ENCODE results near the gene POLE2. TPM values are rescaled to one million over a fixed set of nuclear protein-coding genes. Genes with fewer than 3 reads are reported as not detected.
"Not testable (repeated sequence)": the region's sequence is repeated elsewhere in the genome, so short reads cannot be mapped to it uniquely, and the experiment has no call there.

POLE2 gene
- total RNA-seq, 2 experiments from 2014 or later = 39.9 to 40.2 TPM

GRCh38 chr14:49692811-49693734, 5.1 kb upstream of the POLE2 start, which contains the start of gene KLHDC1:
KLHDC1 (plus strand) TSS chr14:49693120; CDS start chr14:49693195, 75 bp downstream.
- CTCF ChIA-PET = interaction anchor here (0.8 to 2.1 kb wide), 4 partner anchors 59 to 159 kb away, joined by 3 to 8 read pairs (median 4); partner anchors contain the start of genes KLHDC2, MGAT2, NEMF and RPL36AL
- peak; percentile 83 for DNase-seq
- no peaks in the 10 kb centered on the region for H3K36me3 Mint-ChIP-seq
- no peaks in the 10 kb centered on the region for H3K9me3 Mint-ChIP-seq (ENCODE audit: low read depth)
- peak; percentile 77 for ATAC-seq
- peak within 1 kb of the TSS; percentile 74 for H3K4me3 Mint-ChIP-seq
- H3K4me1 Mint-ChIP-seq = peaks cover 22% of the 10 kb centered on the region
- no peaks in the 10 kb centered on the region for H3K27me3 Mint-ChIP-seq
- peak within 1 kb of the TSS; percentile 78 for H3K27ac Mint-ChIP-seq

GRCh38 chr14:49692193-49692757, 4.3 kb upstream of the POLE2 start:
- no peaks in the 10 kb centered on the region for H3K27me3 Mint-ChIP-seq
- peaks cover 24% of the 10 kb centered on the region for H3K4me1 Mint-ChIP-seq
- H3K4me3 Mint-ChIP-seq = peak overlapping the region; percentile 74
- DNase-seq (no peak), ATAC-seq (no peak)
- CTCF ChIA-PET = interaction anchor here (0.8 to 2.1 kb wide), 5 partner anchors 58 to 160 kb away, joined by 3 to 8 read pairs (median 3); partner anchors contain the start of genes KLHDC2, MGAT2, NEMF and RPL36AL
- H3K9me3 Mint-ChIP-seq (ENCODE audit: low read depth) = no peaks in the 10 kb centered on the region
- H3K27ac Mint-ChIP-seq = peak overlapping the region; percentile 76
- H3K36me3 Mint-ChIP-seq = peaks cover 2% of the 10 kb centered on the region

- DNase-seq (no peak), ATAC-seq (no peak)
- H3K4me1 Mint-ChIP-seq = peaks cover 36% of the 10 kb centered on the region
- peaks cover 9% of the 10 kb centered on the region for H3K36me3 Mint-ChIP-seq
- H3K4me3 Mint-ChIP-seq = no peak overlapping the region
- no peaks in the 10 kb centered on the region for H3K9me3 Mint-ChIP-seq (ENCODE audit: low read depth)
- CTCF ChIA-PET = no interaction called here
- H3K27me3 Mint-ChIP-seq = no peaks in the 10 kb centered on the region
- no peak overlapping the region for H3K27ac Mint-ChIP-seq
These were observed 3.0 kb upstream of the POLE2 start for GRCh38 chr14:49691031-49691430.

- CTCF ChIA-PET = interaction anchor here (0.6 to 4.4 kb wide), 4 partner anchors 10 to 79 kb away, joined by 3 to 35 read pairs (median 6); partner anchors contain the start of genes DNAAF2 and KLHDC2
- no peak for ATAC-seq
- Mint-ChIP-seq H3K4me3 (peak overlapping the region; percentile 87), H3K36me3 (peaks cover 14% of the 10 kb centered on the region), H3K27ac (peak overlapping the region; percentile 91), H3K9me3 (ENCODE audit: low read depth) (no peaks in the 10 kb centered on the region), H3K27me3 (no peaks in the 10 kb centered on the region), H3K4me1 (peaks cover 39% of the 10 kb centered on the region)
- no peak for DNase-seq
These were observed 652 bp upstream of the POLE2 start for GRCh38 chr14:49688701-49689030.

GRCh38 chr14:49686425-49686824, 1.6 kb downstream of the POLE2 start:
- CTCF ChIA-PET = interaction anchor here (1.2 to 4.4 kb wide), 4 partner anchors 9 to 81 kb away, joined by 3 to 35 read pairs (median 6); partner anchors contain the start of genes DNAAF2 and KLHDC2
- Mint-ChIP-seq H3K36me3 (peaks cover 25% of the 10 kb centered on the region), H3K27me3 (no peaks in the 10 kb centered on the region), H3K4me3 (peak overlapping the region; percentile 87), H3K27ac (peak overlapping the region; percentile 91), H3K9me3 (ENCODE audit: low read depth) (no peaks in the 10 kb centered on the region), H3K4me1 (peaks cover 34% of the 10 kb centered on the region)
- DNase-seq (no peak), ATAC-seq (no peak)

- H3K27me3 Mint-ChIP-seq = no peaks in the 10 kb centered on the region
- H3K4me3 Mint-ChIP-seq = no peak overlapping the region
- DNase-seq = no peak
- peak overlapping the region; percentile 15 for H3K27ac Mint-ChIP-seq
- peaks cover 63% of the 10 kb centered on the region for H3K36me3 Mint-ChIP-seq
- H3K4me1 Mint-ChIP-seq = peaks cover 23% of the 10 kb centered on the region
- no peaks in the 10 kb centered on the region for H3K9me3 Mint-ChIP-seq (ENCODE audit: low read depth)
- CTCF ChIA-PET = interaction anchor here (1.1 kb wide), 1 partner anchor 17 kb away, joined by 3 read pairs; no protein-coding TSS in a partner anchor
- peak; percentile 36 for ATAC-seq
These were observed 8.7 kb downstream of the POLE2 start for GRCh38 chr14:49679271-49679670.

- ATAC-seq = no peak
These were observed 10.4 kb downstream of the POLE2 start for GRCh38 chr14:49677643-49678042.

GRCh38 chr14:49673586-49673985, 14.4 kb downstream of the POLE2 start:
- Mint-ChIP-seq H3K9me3 (ENCODE audit: low read depth) (no peaks in the 10 kb centered on the region), H3K4me1 (peaks cover 1% of the 10 kb centered on the region), H3K4me3 (no peak overlapping the region), H3K27ac (no peak overlapping the region), H3K36me3 (peaks cover 59% of the 10 kb centered on the region), H3K27me3 (no peaks in the 10 kb centered on the region)
- no peak for DNase-seq
- no peak for ATAC-seq
- CTCF ChIA-PET = no interaction called here

More at GRCh38 chr14:49677643-49678042, 10.4 kb downstream of the POLE2 start:
- Mint-ChIP-seq H3K36me3 (peaks cover 68% of the 10 kb centered on the region), H3K4me3 (no peak overlapping the region), H3K27me3 (no peaks in the 10 kb centered on the region), H3K9me3 (ENCODE audit: low read depth) (no peaks in the 10 kb centered on the region), H3K4me1 (peaks cover 18% of the 10 kb centered on the region), H3K27ac (no peak overlapping the region)
- DNase-seq = no peak
- CTCF ChIA-PET = interaction anchor here (1.3 kb wide), 1 partner anchor 8 kb away, joined by 4 read pairs; no protein-coding TSS in a partner anchor

GRCh38 chr14:49670475-49670874, 17.5 kb downstream of the POLE2 start:
- no peaks in the 10 kb centered on the region for H3K4me1 Mint-ChIP-seq
- ATAC-seq = no peak

GRCh38 chr14:49659526-49660455, 28.2 kb downstream of the POLE2 start:
- Mint-ChIP-seq H3K27ac (no peak overlapping the region), H3K9me3 (ENCODE audit: low read depth) (no peaks in the 10 kb centered on the region)
- CTCF ChIA-PET = no interaction called here

More at GRCh38 chr14:49670475-49670874, 17.5 kb downstream of the POLE2 start:
- Mint-ChIP-seq H3K9me3 (ENCODE audit: low read depth) (no peaks in the 10 kb centered on the region), H3K4me3 (no peak overlapping the region), H3K27ac (no peak overlapping the region), H3K27me3 (no peaks in the 10 kb centered on the region), H3K36me3 (peaks cover 51% of the 10 kb centered on the region)
- CTCF ChIA-PET = no interaction called here
- DNase-seq = no peak

GRCh38 chr14:49657500-49657899, 30.5 kb downstream of the POLE2 start:
- H3K36me3 Mint-ChIP-seq; H3K27me3 Mint-ChIP-seq; DNase-seq; H3K9me3 Mint-ChIP-seq (ENCODE audit: low read depth); H3K4me3 Mint-ChIP-seq; CTCF ChIA-PET; H3K4me1 Mint-ChIP-seq; H3K27ac Mint-ChIP-seq; ATAC-seq: not testable (repeated sequence)

More at GRCh38 chr14:49659526-49660455, 28.2 kb downstream of the POLE2 start:
- Mint-ChIP-seq H3K4me1 (no peaks in the 10 kb centered on the region), H3K36me3 (peaks cover 8% of the 10 kb centered on the region), H3K4me3 (no peak overlapping the region), H3K27me3 (no peaks in the 10 kb centered on the region)
- no peak for ATAC-seq
- DNase-seq = no peak

- DNase-seq (no peak), ATAC-seq (no peak)
- H3K27me3 Mint-ChIP-seq = no peaks in the 10 kb centered on the region
- CTCF ChIA-PET = no interaction called here
- H3K4me3 Mint-ChIP-seq = no peak overlapping the region
- no peaks in the 10 kb centered on the region for H3K9me3 Mint-ChIP-seq (ENCODE audit: low read depth)
- peaks cover 17% of the 10 kb centered on the region for H3K36me3 Mint-ChIP-seq
- H3K27ac Mint-ChIP-seq = no peak overlapping the region
- H3K4me1 Mint-ChIP-seq = no peaks in the 10 kb centered on the region
These were observed 33.5 kb downstream of the POLE2 start for GRCh38 chr14:49654511-49654910.

- Mint-ChIP-seq H3K4me3 (no peak overlapping the region), H3K9me3 (ENCODE audit: low read depth) (no peaks in the 10 kb centered on the region), H3K27me3 (no peaks in the 10 kb centered on the region), H3K27ac (no peak overlapping the region), H3K36me3 (peaks cover 21% of the 10 kb centered on the region), H3K4me1 (no peaks in the 10 kb centered on the region)
- ATAC-seq (no peak), DNase-seq (no peak)
- CTCF ChIA-PET = no interaction called here
These were observed 34.5 kb downstream of the POLE2 start for GRCh38 chr14:49653508-49653907.

Measured in activated CD8-positive, alpha-beta memory T cell treated with anti-CD3 and anti-CD28 coated beads, Interleukin-2, amount 10 ng/mL, durations not matched to agents 7 days and 5 days (primary cell).